Bronchus fibroblast of lung (primary cell): ENCODE results near the gene MTG2. TPM values are rescaled to one million over a fixed set of nuclear protein-coding genes. Genes with fewer than 3 reads are reported as not detected.

ENCODE experiments used
- total RNA-seq: library from RNA; depleted of rRNA; stranded (reverse); fragments of >200 nt; gene quantifications from 2 replicates; pipeline ENCODE4 v1.2.3, GENCODE V29; 2015

MTG2 gene
- total RNA-seq: 23.3 and 24.5 TPM in 2 replicates

GRCh38 chr20:62182469-62183425, at the start of gene MTG2:
MTG2 (plus strand) TSS chr20:62183028; CDS start chr20:62193421, 10,393 bp downstream.

GRCh38 chr20:62143081-62143956, 39.5 kb upstream of the MTG2 start, which contains the start of the genes PSMA7 and SS18L1:
PSMA7 (minus strand) TSS chr20:62143394; CDS start chr20:62143303, 91 bp downstream.
SS18L1 (plus strand) TSS chr20:62143769; CDS start chr20:62143821, 52 bp downstream.

GRCh38 chr20:62219992-62220665, 37.3 kb downstream of the MTG2 start, which contains the start of gene HRH3:
HRH3 (minus strand) TSS chr20:62220278; CDS start chr20:62219970, 308 bp downstream.

DNA sequence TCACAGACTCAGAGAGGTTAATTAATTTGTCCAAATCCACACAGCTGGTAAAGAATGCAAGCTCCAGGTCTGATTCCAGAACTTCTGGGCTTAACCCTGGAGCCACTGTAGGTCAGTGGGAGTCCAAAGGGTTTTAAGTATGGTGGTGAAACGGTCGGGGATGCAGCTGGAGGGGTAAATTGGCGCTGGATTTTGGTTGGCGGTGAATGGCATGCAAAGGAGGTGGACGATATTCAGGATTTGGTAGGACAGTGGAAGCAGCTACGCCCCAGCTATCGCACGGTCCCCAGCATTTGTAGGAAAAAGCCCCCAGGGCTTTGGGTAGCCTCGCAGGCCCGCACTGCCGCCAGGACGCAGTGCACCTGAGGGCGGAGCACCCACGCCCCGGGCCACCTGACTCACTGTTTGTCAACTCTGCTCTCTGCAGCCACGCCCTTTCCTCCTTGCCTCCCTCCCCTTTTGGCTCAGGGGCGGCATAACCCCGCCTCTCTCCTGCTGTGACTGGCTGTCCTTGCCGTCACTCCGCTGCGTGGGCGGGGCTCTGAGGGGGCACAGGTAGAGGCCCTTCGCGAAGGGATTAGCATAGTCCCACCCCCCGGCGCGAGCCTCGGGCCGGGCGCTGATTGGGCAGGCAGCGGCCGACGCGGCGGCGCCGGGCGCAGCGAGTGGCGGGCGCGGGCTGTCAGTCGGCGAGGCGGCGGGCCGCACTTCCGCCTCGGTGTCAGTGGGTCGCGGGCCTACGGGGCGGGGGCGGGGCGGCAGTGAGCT, 55.2 kb downstream of the MTG2 start, which contains the start of gene OSBPL2:
Gene OSBPL2 (plus strand): TSS at position 721 of the 768 bp plus-strand sequence. CDS start 17,664 bp downstream, outside the sequence.

Other genes with a start within 250 kb of the MTG2 start
- 2.5 and 4.5 TPM in 2 replicates for gene TAF4, start 117.1 kb upstream of the MTG2 start, total RNA-seq
- gene LSM14B, start 60.6 kb upstream of the MTG2 start, total RNA-seq: 26.9 and 27.6 TPM in 2 replicates
- gene PSMA7, start 39.6 kb upstream of the MTG2 start, total RNA-seq: 497 and 513 TPM in 2 replicates
- gene SS18L1, start 39.3 kb upstream of the MTG2 start, total RNA-seq: 6.1 and 6.7 TPM in 2 replicates
- not detected in 2 replicates for gene HRH3, start 37.2 kb downstream of the MTG2 start, total RNA-seq
- 11.9 and 14.0 TPM in 2 replicates for gene OSBPL2, start 55.5 kb downstream of the MTG2 start, total RNA-seq
- gene ADRM1, start 120.0 kb downstream of the MTG2 start, total RNA-seq: 192 and 194 TPM in 2 replicates
- 25.7 and 32.1 TPM in 2 replicates for gene LAMA5, start 184.3 kb downstream of the MTG2 start, total RNA-seq
- 3,175 and 3,644 TPM in 2 replicates for gene RPS21, start 204.1 kb downstream of the MTG2 start, total RNA-seq
- gene CABLES2, start 224.3 kb downstream of the MTG2 start, total RNA-seq: 5.5 and 5.8 TPM in 2 replicates
- gene RBBP8NL, start 244.5 kb downstream of the MTG2 start, total RNA-seq: not detected in 2 replicates